Neural cell (in vitro differentiated cells): Measurements from ENCODE around the gene ZCWPW2. TPM values are rescaled to one million over a fixed set of nuclear protein-coding genes. Genes with fewer than 3 reads are reported as not detected.

Experiments
- H2AFZ ChIP-seq: fragments of 200-600, 300-800 bp; sonication (generic), shearing (Covaris generic); 2 replicates; pipeline ENCODE4 v1.6.0; 2014; ENCODE audit warnings: low read depth, mild to moderate bottlenecking, antibody characterized with exemption, low read length, moderate library complexity
- H3F3A ChIP-seq: fragments of 200-600 bp; shearing (Covaris generic); 2 replicates; pipeline ENCODE4 v1.6.1; 2016; ENCODE audit warnings: mild to moderate bottlenecking, moderate library complexity, mixed read lengths, antibody characterized with exemption, low read length; ENCODE audit not compliant: insufficient read depth, poor library complexity, severe bottlenecking
- H3K27ac ChIP-seq: fragments of 200-600, 300-800 bp; sonication (generic), shearing (Covaris generic); 2 replicates; pipeline ENCODE4 v1.5.1; 2014; ENCODE audit warnings: mild to moderate bottlenecking, low read length, moderate library complexity
- H3K27me3 ChIP-seq: fragments of 300-800, 200-600 bp; sonication (generic), shearing (Covaris generic); 2 replicates; pipeline ENCODE4 v1.6.0; 2014; ENCODE audit warnings: mild to moderate bottlenecking, low read depth, low read length, moderate library complexity; ENCODE audit not compliant: insufficient read depth
- H3K36me3 ChIP-seq: fragments of 300-800, 200-600 bp; sonication (generic), shearing (Covaris generic); 2 replicates; pipeline ENCODE4 v1.5.1; 2014; ENCODE audit warnings: mild to moderate bottlenecking, antibody characterized with exemption, low read length, moderate library complexity; ENCODE audit not compliant: insufficient read depth
- H3K4me2 ChIP-seq: fragments of 300-800, 200-600 bp; sonication (generic), shearing (Covaris generic); 2 replicates; pipeline ENCODE4 v1.6.0; 2014; ENCODE audit warnings: mild to moderate bottlenecking, low read length
- H3K4me3 ChIP-seq: fragments of 300-800, 200-600 bp; sonication (generic), shearing (Covaris generic); 2 replicates; pipeline ENCODE4 v1.5.1; 2014; ENCODE audit warnings: mild to moderate bottlenecking, low read length, moderate library complexity
- H3K79me2 ChIP-seq: fragments of 200-600 bp; shearing (Covaris generic); replicated peaks from 2 replicates; pipeline ENCODE4 v1.6.0; 2014; ENCODE audit warnings: mild to moderate bottlenecking, low read length, moderate library complexity; ENCODE audit not compliant: insufficient read depth
- H3K9ac ChIP-seq: fragments of 300-800, 200-600 bp; sonication (generic), shearing (Covaris generic); 2 replicates; pipeline ENCODE4 v1.6.1; 2016; ENCODE audit warnings: mild to moderate bottlenecking, low read length, mixed read lengths
- H3K9me2 ChIP-seq: fragments of 200-600 bp; shearing (Covaris generic); 2 replicates; pipeline ENCODE4 v1.6.1; 2016; ENCODE audit warnings: mild to moderate bottlenecking, low read length, mixed read lengths; ENCODE audit not compliant: insufficient read depth
- H3K9me3 ChIP-seq: fragments of 200-600, 300-800 bp; sonication (generic), shearing (Covaris generic); 2 replicates; pipeline ENCODE4 v1.6.1; 2016; ENCODE audit warnings: mild to moderate bottlenecking, mixed run types, low read length, moderate library complexity, mixed read lengths
- H4K20me1 ChIP-seq: fragments of 200-600 bp; shearing (Covaris generic); 2 replicates; pipeline ENCODE4 v1.6.1; 2016; ENCODE audit warnings: mild to moderate bottlenecking, mixed run types; ENCODE audit not compliant: insufficient read depth
- EP300 ChIP-seq: fragments of 450-650 bp; conservative IDR thresholded peaks from 2 replicates; pipeline ENCODE4 v1.6.1; 2014; ENCODE audit warnings: antibody characterized with exemption, mild to moderate bottlenecking, moderate library complexity; ENCODE audit not compliant: poor library complexity, severe bottlenecking
- EZH2 ChIP-seq: fragments of 200-600, 300-800 bp; shearing (Covaris generic), sonication (generic); IDR thresholded peaks from 2 replicates; pipeline ENCODE4 v1.6.1; 2014; ENCODE audit warnings: antibody characterized with exemption, low read length, borderline replicate concordance, mild to moderate bottlenecking; ENCODE audit not compliant: insufficient read depth, poor library complexity, severe bottlenecking
- MXI1 ChIP-seq: fragments of 450-650 bp; conservative IDR thresholded peaks from 2 replicates; pipeline ENCODE4 v1.6.1; 2014; ENCODE audit warnings: antibody characterized with exemption, mild to moderate bottlenecking; ENCODE audit not compliant: poor library complexity, severe bottlenecking
- POLR2AphosphoS5 ChIP-seq: IDR thresholded peaks from 2 replicates; pipeline ENCODE4 v1.6.1; 2012
- RAD21 ChIP-seq: fragments of 450-650 bp; conservative IDR thresholded peaks from 2 replicates; pipeline ENCODE4 v1.6.1; 2014; ENCODE audit warnings: antibody characterized with exemption, mild to moderate bottlenecking, moderate library complexity
- TAF1 ChIP-seq: IDR thresholded peaks from 2 replicates; pipeline ENCODE4 v1.6.1; 2012; ENCODE audit warnings: low read depth
- polyA plus RNA-seq: library from polyadenylated mRNA; depleted of rRNA; stranded (reverse); fragments of >200 nt; gene quantifications from 2 replicates; pipeline ENCODE4 v1.2.3, GENCODE V29; 2014
- TF ChIP-seq, protein P1 (sequence below): fragments of 450-650 bp; IDR thresholded peaks from 2 replicates; pipeline ENCODE4 v1.5.1; 2014; ENCODE audit warnings: antibody characterized with exemption, mild to moderate bottlenecking, moderate library complexity; ENCODE audit not compliant: poor library complexity, severe bottlenecking
- TF ChIP-seq, protein P2 (sequence below): IDR thresholded peaks from 2 replicates; pipeline ENCODE4 v1.6.1; 2012; ENCODE audit warnings: borderline replicate concordance

The ZCWPW2 gene
- polyA plus RNA-seq, 1 donor from 2014 or later, result 0.48 TPM

DNA sequence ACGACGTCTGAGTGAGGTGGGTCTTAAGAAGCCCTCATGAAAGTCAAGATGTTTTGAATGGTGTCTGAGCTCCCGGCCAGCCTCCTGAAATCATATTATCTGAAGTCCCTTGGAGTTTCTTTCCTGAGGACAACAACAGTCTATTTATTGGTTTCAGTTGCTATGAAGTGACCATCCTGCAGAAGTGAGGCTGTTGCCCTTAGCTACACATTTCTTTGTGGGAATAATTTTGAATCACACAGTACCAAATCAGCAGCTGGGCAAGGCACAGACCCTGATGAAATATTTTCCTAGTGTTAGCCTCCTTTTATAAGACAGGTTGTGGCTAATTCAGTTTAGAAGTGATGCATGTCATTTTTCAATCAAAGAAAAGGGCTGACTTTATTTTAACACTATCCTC is 220.8 kb downstream of the ZCWPW2 start:
- H3K27ac ChIP-seq, result no peak overlapping the region
- H3F3A ChIP-seq, result no peaks in the 10 kb centered on the region
- H3K4me3 ChIP-seq, result no peak overlapping the region
- no peaks in the 10 kb centered on the region for H3K36me3 ChIP-seq
- no peak overlapping the region for H2AFZ ChIP-seq
- TF ChIP-seq EP300 (no peak), MXI1 (no peak), POLR2AphosphoS5 (no peak)
- no peaks in the 10 kb centered on the region for H3K9me3 ChIP-seq
- no peak overlapping the region for H3K4me2 ChIP-seq
- no peaks in the 10 kb centered on the region for H3K9me2 ChIP-seq
- no peak overlapping the region for H3K9ac ChIP-seq
- H4K20me1 ChIP-seq, result no peaks in the 10 kb centered on the region
- no peaks in the 10 kb centered on the region for H3K79me2 ChIP-seq
- H3K27me3 ChIP-seq, result peaks cover 14% of the 10 kb centered on the region

DNA sequence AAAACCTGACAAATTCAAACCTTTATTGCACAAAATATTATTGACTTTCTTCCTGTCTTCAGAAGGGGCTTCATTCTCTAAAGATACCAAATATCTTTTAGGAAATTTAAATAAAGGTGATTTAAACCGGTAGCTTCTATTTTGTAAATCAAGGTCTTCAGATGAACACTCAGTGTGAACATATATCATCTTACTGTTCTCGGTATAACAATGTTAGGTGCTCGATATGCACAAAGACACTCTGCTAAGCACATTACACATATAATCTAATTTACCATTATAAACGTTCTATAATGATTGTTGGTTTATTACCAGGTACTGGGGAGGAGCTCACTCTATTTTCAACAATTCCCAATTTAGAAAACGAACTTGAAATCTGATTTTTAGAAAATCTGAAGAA is 225.5 kb downstream of the ZCWPW2 start:
- Histone ChIP-seq H3F3A (peaks cover 4% of the 10 kb centered on the region), H3K4me2 (no peak overlapping the region), H3K79me2 (no peaks in the 10 kb centered on the region), H3K9me3 (no peaks in the 10 kb centered on the region), H3K27ac (no peak overlapping the region), H3K9ac (no peak overlapping the region), H3K27me3 (peaks cover 60% of the 10 kb centered on the region), H3K9me2 (no peaks in the 10 kb centered on the region), H4K20me1 (no peaks in the 10 kb centered on the region), H3K36me3 (no peaks in the 10 kb centered on the region), H2AFZ (no peak overlapping the region), H3K4me3 (no peak overlapping the region)
- TF ChIP-seq, protein P1, sequence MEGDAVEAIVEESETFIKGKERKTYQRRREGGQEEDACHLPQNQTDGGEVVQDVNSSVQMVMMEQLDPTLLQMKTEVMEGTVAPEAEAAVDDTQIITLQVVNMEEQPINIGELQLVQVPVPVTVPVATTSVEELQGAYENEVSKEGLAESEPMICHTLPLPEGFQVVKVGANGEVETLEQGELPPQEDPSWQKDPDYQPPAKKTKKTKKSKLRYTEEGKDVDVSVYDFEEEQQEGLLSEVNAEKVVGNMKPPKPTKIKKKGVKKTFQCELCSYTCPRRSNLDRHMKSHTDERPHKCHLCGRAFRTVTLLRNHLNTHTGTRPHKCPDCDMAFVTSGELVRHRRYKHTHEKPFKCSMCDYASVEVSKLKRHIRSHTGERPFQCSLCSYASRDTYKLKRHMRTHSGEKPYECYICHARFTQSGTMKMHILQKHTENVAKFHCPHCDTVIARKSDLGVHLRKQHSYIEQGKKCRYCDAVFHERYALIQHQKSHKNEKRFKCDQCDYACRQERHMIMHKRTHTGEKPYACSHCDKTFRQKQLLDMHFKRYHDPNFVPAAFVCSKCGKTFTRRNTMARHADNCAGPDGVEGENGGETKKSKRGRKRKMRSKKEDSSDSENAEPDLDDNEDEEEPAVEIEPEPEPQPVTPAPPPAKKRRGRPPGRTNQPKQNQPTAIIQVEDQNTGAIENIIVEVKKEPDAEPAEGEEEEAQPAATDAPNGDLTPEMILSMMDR, result no peak
- TF ChIP-seq MXI1, result no peak
- no peak for TF ChIP-seq TAF1
- TF ChIP-seq, protein P2, sequence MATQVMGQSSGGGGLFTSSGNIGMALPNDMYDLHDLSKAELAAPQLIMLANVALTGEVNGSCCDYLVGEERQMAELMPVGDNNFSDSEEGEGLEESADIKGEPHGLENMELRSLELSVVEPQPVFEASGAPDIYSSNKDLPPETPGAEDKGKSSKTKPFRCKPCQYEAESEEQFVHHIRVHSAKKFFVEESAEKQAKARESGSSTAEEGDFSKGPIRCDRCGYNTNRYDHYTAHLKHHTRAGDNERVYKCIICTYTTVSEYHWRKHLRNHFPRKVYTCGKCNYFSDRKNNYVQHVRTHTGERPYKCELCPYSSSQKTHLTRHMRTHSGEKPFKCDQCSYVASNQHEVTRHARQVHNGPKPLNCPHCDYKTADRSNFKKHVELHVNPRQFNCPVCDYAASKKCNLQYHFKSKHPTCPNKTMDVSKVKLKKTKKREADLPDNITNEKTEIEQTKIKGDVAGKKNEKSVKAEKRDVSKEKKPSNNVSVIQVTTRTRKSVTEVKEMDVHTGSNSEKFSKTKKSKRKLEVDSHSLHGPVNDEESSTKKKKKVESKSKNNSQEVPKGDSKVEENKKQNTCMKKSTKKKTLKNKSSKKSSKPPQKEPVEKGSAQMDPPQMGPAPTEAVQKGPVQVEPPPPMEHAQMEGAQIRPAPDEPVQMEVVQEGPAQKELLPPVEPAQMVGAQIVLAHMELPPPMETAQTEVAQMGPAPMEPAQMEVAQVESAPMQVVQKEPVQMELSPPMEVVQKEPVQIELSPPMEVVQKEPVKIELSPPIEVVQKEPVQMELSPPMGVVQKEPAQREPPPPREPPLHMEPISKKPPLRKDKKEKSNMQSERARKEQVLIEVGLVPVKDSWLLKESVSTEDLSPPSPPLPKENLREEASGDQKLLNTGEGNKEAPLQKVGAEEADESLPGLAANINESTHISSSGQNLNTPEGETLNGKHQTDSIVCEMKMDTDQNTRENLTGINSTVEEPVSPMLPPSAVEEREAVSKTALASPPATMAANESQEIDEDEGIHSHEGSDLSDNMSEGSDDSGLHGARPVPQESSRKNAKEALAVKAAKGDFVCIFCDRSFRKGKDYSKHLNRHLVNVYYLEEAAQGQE, result no peak
- no peak for TF ChIP-seq EP300
- no peak for TF ChIP-seq EZH2
- no peak for TF ChIP-seq RAD21

DNA sequence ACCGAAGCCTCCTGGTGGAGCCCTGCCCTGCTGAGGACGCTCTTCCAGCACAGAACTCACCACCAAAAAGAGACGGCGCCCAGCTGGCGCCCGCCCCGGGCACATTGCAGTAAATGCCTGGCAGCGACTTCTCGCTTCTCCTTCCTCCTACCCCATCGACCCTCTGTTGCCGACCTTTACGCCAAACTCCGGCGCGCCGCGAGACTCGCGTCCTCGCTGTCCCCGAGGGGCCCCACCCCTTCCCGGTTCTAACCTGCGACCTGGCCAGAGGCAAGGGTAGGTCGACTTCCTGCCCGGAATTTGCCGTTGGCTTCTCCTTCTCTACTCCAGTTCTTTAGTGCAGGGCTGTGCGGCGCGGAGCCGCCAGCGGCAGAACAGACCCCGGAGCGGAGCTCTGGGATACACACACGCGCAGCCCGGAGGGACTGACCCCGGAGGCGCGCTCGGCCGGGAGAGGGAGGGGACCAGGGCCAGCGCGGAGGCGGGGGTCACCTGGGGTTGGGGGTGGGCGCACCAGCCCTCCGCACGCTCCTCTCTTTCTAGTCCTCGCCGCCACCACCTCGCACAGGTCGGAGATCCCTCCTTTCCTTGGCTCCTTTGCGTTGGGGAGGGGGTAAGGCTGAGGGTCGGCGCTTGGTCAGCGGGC is 226.7 kb downstream of the ZCWPW2 start:
- Histone ChIP-seq H3K9me3 (no peaks in the 10 kb centered on the region), H4K20me1 (no peaks in the 10 kb centered on the region), H3F3A (peaks cover 4% of the 10 kb centered on the region), H3K4me2 (peak overlapping the region; percentile 86), H3K36me3 (no peaks in the 10 kb centered on the region), H3K79me2 (no peaks in the 10 kb centered on the region), H3K9ac (peak overlapping the region; percentile 49), H3K27me3 (peaks cover 72% of the 10 kb centered on the region), H3K9me2 (no peaks in the 10 kb centered on the region), H2AFZ (no peak overlapping the region), H3K4me3 (peak overlapping the region; percentile 77), H3K27ac (no peak overlapping the region)
- TF ChIP-seq, protein P1, result no peak
- TF ChIP-seq EZH2, result no peak
- peak; percentile 31 for TF ChIP-seq TAF1
